Esophagus squamous epithelium (tissue), 5 donors: ENCODE results near the gene CDH9. TPM values are rescaled to one million over a fixed set of nuclear protein-coding genes. Genes with fewer than 3 reads are reported as not detected.

ENCODE experiments used
- DNase-seq: peaks from one replicate; lab custom pipeline; 2025; lab: John Stamatoyannopoulos, UW
- H3K27ac ChIP-seq, 4 donors: fragments of 200-600 bp; sonication (generic); one replicate each; pipeline ENCODE4 v1.5.1; 2016 to 2019; ENCODE audit warnings: mild to moderate bottlenecking in 1 of 4
- H3K27me3 ChIP-seq, 4 donors: fragments of 200-600 bp; sonication (generic); 1 replicate in 3 of 4; 2 replicates in 1 of 4; pipeline versions ENCODE4 v1.5.1 to v1.6.0; 2017 to 2021; ENCODE audit warnings: antibody characterized with exemption in 1 of 4
- H3K36me3 ChIP-seq, 3 donors: fragments of 200-600 bp; sonication (generic); one replicate each; pipeline ENCODE4 v1.5.1; 2016 to 2019
- H3K4me1 ChIP-seq, 3 donors: fragments of 200-600 bp; sonication (generic); one replicate each; pipeline ENCODE4 v1.5.1; 2017 to 2019
- H3K4me3 ChIP-seq, 4 donors: fragments of 200-600 bp; sonication (generic); 1 replicate in 3 of 4; 2 replicates in 1 of 4; pipeline ENCODE4 v1.5.1; 2016 to 2019; ENCODE audit warnings: mild to moderate bottlenecking in 2 of 4, moderate library complexity in 1 of 4
- H3K9me3 ChIP-seq, 3 donors: fragments of 200-600 bp; sonication (generic); one replicate each; pipeline ENCODE4 v1.5.1; 2016 to 2019
- POLR2A ChIP-seq, 4 donors: fragments of 450-650 bp; IDR thresholded peaks; one replicate each; pipeline ENCODE4 v1.6.1; 2017; ENCODE audit warnings: antibody characterized with exemption in 4 of 4, mild to moderate bottlenecking in 4 of 4, moderate library complexity in 3 of 4
- WGBS, 2 donors: methylation state at CpG; one replicate each; pipeline ENCODE4 v1.1.5; 2018; 5-methylcytosine and 5-hydroxymethylcytosine counted together
- intact Hi-C: fragments of 100-400 bp; cut with DNase I; formaldehyde crosslinking; loops from one replicate; pipeline ENCODE4 v1.15.0; 2022
- total RNA-seq, 4 donors: library from RNA; depleted of rRNA; stranded (reverse); fragments of >200 nt; gene quantifications; one replicate each; pipeline ENCODE4 v1.1.0, GENCODE V29; 2016
- TF ChIP-seq, protein P1 (sequence below), 6 experiments: fragments of 450-650 bp in 4 of 6; fragments of 200-600 bp in 2 of 6; sonication (generic) in 2 of 6; IDR thresholded peaks; one replicate each; pipeline ENCODE4 v1.5.1; 2016 to 2019; ENCODE audit warnings: antibody characterized with exemption in 6 of 6, mild to moderate bottlenecking in 4 of 6, moderate library complexity in 4 of 6
- donor health status: DM: yes; HTN: yes; CAD: no.

CDH9 gene
- total RNA-seq, 4 donors from 2014 or later = not detected

DNA sequence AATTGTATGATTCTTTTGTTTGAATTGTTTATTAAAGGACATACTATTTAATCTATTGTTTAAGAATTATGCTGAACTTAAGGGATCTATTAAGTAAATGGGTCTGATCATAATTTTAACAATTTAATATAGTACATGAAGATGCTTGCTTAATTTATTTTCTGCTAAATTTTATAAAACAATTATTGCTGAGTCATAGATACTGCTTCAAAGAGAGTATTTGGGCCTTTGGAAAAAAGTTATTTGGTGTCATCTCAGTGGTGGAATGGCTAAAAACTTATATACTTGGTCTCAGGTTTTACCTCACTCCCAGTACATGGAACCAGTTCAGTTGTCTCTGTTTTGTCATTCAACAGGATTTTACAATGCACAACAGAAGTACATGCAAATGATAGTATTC is 145.3 kb downstream of the CDH9 start:
- Histone ChIP-seq H3K27me3 (no peaks in the 10 kb centered on the region), H3K4me3 (no peak overlapping the region), H3K36me3 (no peaks in the 10 kb centered on the region), H3K4me1 (no peaks in the 10 kb centered on the region), H3K9me3 (peaks cover 0 to 4% (median 0%) of the 10 kb centered on the region in 3 donors), H3K27ac (no peak overlapping the region)
- TF ChIP-seq POLR2A (IDR thresholded peaks at IDR 0.05) = no peak
- TF ChIP-seq, protein P1, sequence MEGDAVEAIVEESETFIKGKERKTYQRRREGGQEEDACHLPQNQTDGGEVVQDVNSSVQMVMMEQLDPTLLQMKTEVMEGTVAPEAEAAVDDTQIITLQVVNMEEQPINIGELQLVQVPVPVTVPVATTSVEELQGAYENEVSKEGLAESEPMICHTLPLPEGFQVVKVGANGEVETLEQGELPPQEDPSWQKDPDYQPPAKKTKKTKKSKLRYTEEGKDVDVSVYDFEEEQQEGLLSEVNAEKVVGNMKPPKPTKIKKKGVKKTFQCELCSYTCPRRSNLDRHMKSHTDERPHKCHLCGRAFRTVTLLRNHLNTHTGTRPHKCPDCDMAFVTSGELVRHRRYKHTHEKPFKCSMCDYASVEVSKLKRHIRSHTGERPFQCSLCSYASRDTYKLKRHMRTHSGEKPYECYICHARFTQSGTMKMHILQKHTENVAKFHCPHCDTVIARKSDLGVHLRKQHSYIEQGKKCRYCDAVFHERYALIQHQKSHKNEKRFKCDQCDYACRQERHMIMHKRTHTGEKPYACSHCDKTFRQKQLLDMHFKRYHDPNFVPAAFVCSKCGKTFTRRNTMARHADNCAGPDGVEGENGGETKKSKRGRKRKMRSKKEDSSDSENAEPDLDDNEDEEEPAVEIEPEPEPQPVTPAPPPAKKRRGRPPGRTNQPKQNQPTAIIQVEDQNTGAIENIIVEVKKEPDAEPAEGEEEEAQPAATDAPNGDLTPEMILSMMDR (IDR thresholded peaks at IDR 0.05) = no peak
- intact Hi-C loops = no loop called here
- DNase-seq = no peak

DNA sequence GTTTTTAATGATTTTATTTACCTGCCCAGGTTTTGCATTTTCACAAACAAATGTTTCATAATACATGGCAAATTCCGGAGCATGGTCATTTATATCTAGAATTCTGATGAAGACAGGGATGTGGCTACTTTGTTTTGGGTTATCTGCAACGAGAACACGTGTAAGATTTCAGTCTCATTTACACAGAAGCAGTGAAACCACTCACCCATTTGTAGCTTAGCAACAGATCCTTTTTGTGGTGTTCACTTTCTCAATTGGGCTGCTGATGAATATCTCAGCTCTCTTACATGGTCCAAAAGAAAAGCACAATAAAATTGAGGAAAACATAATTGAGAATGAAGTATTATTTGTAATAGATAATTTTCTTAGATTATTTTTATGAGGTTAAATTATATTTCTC is 148.6 kb downstream of the CDH9 start:
- intact Hi-C loops = no loop called here
- Histone ChIP-seq H3K4me1 (no peaks in the 10 kb centered on the region), H3K36me3 (no peaks in the 10 kb centered on the region), H3K4me3 (no peak overlapping the region), H3K9me3 (peaks cover 0 to 4% (median 0%) of the 10 kb centered on the region in 3 donors), H3K27me3 (no peaks in the 10 kb centered on the region), H3K27ac (no peak overlapping the region)
- WGBS, 2 donors = 26 to 27% methylated on average over 3 of the region's 3 CpGs
- no peak for TF ChIP-seq POLR2A (IDR thresholded peaks at IDR 0.05)
- TF ChIP-seq, protein P1 (IDR thresholded peaks at IDR 0.05) = no peak
- DNase-seq = no peak

DNA sequence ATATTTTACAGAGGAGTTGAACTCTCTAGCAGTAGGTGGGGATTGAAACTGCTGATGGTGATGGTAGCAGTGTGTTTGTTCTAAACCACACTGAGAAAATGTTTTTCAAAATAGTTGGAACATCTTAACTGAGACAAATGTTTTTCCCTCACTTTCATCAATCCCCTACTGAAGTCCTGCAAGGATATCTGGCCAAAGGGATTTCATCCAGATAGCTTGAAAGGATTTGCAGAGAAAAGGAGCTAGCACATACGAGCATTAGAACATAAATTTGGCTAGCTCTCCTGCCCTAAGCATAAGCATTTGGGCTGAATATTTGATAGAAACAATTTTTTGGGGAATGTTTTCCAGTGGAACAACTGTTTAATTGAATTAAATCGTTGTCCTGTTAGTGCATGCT is 153.9 kb downstream of the CDH9 start:
- Histone ChIP-seq H3K4me3 (no peak overlapping the region), H3K9me3 (no peaks in the 10 kb centered on the region), H3K4me1 (no peaks in the 10 kb centered on the region), H3K36me3 (no peaks in the 10 kb centered on the region), H3K27me3 (no peaks in the 10 kb centered on the region), H3K27ac (no peak overlapping the region)
- 36 to 52% methylated on average over 2 of the region's 2 CpGs for WGBS, 2 donors
- TF ChIP-seq, protein P1 (IDR thresholded peaks at IDR 0.05) = no peak
- TF ChIP-seq POLR2A (IDR thresholded peaks at IDR 0.05) = no peak
- intact Hi-C loops = no loop called here
- no peak for DNase-seq

DNA sequence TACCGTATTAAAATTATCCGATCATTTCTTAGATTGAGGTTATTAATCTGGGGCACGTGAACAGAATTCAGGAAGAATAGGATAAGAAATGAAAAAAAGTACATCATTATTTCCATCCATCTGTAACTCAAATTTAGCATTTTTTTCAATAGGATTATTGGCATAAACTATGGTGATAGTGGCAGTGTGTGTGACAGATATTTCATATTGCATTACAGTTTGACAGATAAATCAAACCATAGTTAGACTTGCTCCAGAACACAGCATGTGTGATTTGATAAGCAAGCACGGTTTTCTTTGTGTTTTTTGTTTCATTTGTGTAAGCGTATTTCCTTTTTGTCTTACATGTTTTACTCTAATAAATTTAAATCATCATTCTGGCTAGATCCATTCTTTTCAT is 155.0 kb downstream of the CDH9 start:
- intact Hi-C loops = no loop called here
- H3K4me3 ChIP-seq = no peak overlapping the region
- 63 to 77% methylated on average over 5 of the region's 5 CpGs for WGBS, 2 donors
- TF ChIP-seq, protein P1 (IDR thresholded peaks at IDR 0.05) = no peak
- TF ChIP-seq POLR2A (IDR thresholded peaks at IDR 0.05) = no peak
- no peaks in the 10 kb centered on the region for H3K27me3 ChIP-seq
- no peak overlapping the region for H3K27ac ChIP-seq
- H3K4me1 ChIP-seq = no peaks in the 10 kb centered on the region
- DNase-seq = no peak
- H3K36me3 ChIP-seq = no peaks in the 10 kb centered on the region
- no peaks in the 10 kb centered on the region for H3K9me3 ChIP-seq

DNA sequence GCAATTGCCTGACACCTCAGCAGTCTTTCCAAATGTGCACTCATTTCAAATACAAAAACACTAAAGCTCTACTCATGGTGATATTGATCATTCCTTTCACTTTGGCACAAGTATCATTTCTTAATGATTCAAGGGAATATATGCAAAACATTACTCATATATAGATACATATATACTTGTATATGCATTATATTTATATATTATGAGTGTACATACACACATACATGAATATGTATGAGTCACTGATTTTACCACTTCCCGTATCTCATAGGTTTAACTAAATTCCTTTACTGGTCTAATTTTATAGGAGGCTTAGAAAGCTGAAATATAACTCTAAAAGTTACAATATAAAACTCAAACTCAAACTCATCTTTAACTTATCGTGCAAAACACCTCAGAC is 156.5 kb downstream of the CDH9 start:
- Histone ChIP-seq H3K27ac (no peak overlapping the region), H3K36me3 (no peaks in the 10 kb centered on the region), H3K4me1 (no peaks in the 10 kb centered on the region), H3K27me3 (no peaks in the 10 kb centered on the region), H3K9me3 (no peaks in the 10 kb centered on the region), H3K4me3 (no peak overlapping the region)
- intact Hi-C loops = no loop called here
- WGBS, 2 donors = 42 to 47% methylated on average over 2 of the region's 2 CpGs
- TF ChIP-seq, protein P1 (IDR thresholded peaks at IDR 0.05) = no peak
- TF ChIP-seq POLR2A (IDR thresholded peaks at IDR 0.05) = no peak
- no peak for DNase-seq
